Body of pancreas (tissue), 4 donors: Measurements from ENCODE around the gene TMC7.
"Not testable (repeated sequence)": the region's sequence is repeated elsewhere in the genome, so short reads cannot be mapped to it uniquely, and the experiment has no call there.

ENCODE experiments used
- CTCF ChIP-seq, 7 experiments: fragments of 450-650 bp in 4 of 7; fragments of 200-600 bp in 3 of 7; sonication (generic) in 3 of 7; IDR thresholded peaks; one replicate each; pipeline ENCODE4 v1.5.1; 2016 to 2019; ENCODE audit warnings: antibody characterized with exemption in 7 of 7
- POLR2A ChIP-seq, 3 donors: fragments of 450-650 bp; IDR thresholded peaks; one replicate each; pipeline ENCODE4 v1.6.1; 2016; ENCODE audit warnings: antibody characterized with exemption in 3 of 3, mild to moderate bottlenecking in 2 of 3

GRCh38 chr16:18956658-18957241 lies 27.0 kb upstream of the TMC7 start:
- TF ChIP-seq POLR2A, CTCF (IDR thresholded peaks at IDR 0.05): not testable (repeated sequence)
